SK-N-MC (cell line): ENCODE data around the gene NEU2.

Source experiments
- EZH2 ChIP-seq: fragments of 200-600 bp; sonication (generic); IDR thresholded peaks from one replicate; pipeline ENCODE4 v1.6.1; 2017; ENCODE audit warnings: antibody characterized with exemption
- FOXP2 ChIP-seq: optimal IDR thresholded peaks from 2 replicates; pipeline ENCODE3; 2011; ENCODE audit warnings: mild to moderate bottlenecking, moderate library complexity; ENCODE audit not compliant: insufficient read depth; ENCODE audit errors: extremely low read length, control extremely low read depth
- POLR2AphosphoS5 ChIP-seq: IDR thresholded peaks from 2 replicates; pipeline ENCODE4 v1.6.1; 2012; ENCODE audit warnings: mild to moderate bottlenecking, low read depth, low read length, borderline replicate concordance

GRCh38 chr2:233051241-233052149 is 19.0 kb downstream of the NEU2 start:
- TF ChIP-seq POLR2AphosphoS5: no peak
- no peak for TF ChIP-seq EZH2
- TF ChIP-seq FOXP2: no peak
